ENCODE measurements around the gene THRSP. TPM values are rescaled to one million over a fixed set of nuclear protein-coding genes. Genes with fewer than 3 reads are reported as not detected.
A peak's percentile ranks its signal among the peaks of the same experiment; 100 is the strongest.
"Not testable (repeated sequence)": the region's sequence is repeated elsewhere in the genome, so short reads cannot be mapped to it uniquely, and the experiment has no call there.

The THRSP gene
- total RNA-seq (2014; rRNA removed; shearing (Covaris generic); ENCODE audit: low replicate concordance) = not detected in 2 replicates

GRCh38 chr11:78063440-78064181 lies at the start of gene THRSP:
TSS of gene THRSP (plus strand) at chr11:78063861. CDS start at chr11:78063882, 21 bp downstream.
- in situ Hi-C loops (cut with HindIII; ENCODE audit: low pct_unique_long_range_greater_than_20kb, low sequenced_read_pairs) = no loop called here
- DNase-seq (ENCODE audit: low read depth) = no peak

GRCh38 chr11:78014937-78015520 lies 48.6 kb upstream of the THRSP start:
- in situ Hi-C loops (cut with HindIII; ENCODE audit: low pct_unique_long_range_greater_than_20kb, low sequenced_read_pairs); DNase-seq (ENCODE audit: low read depth): not testable (repeated sequence)

GRCh38 chr11:78015878-78016277 lies 47.8 kb upstream of the THRSP start:
- no peak for DNase-seq (ENCODE audit: low read depth)
- in situ Hi-C loops (cut with HindIII; ENCODE audit: low pct_unique_long_range_greater_than_20kb, low sequenced_read_pairs) = no loop called here

- in situ Hi-C loops (cut with HindIII; ENCODE audit: low pct_unique_long_range_greater_than_20kb, low sequenced_read_pairs) = no loop called here
- DNase-seq (ENCODE audit: low read depth) = no peak
These were observed 43.9 kb upstream of the THRSP start for GRCh38 chr11:78019808-78020207.

GRCh38 chr11:78020246-78020645 lies 43.4 kb upstream of the THRSP start:
- no peak for DNase-seq (ENCODE audit: low read depth)
- in situ Hi-C loops (cut with HindIII; ENCODE audit: low pct_unique_long_range_greater_than_20kb, low sequenced_read_pairs) = no loop called here

GRCh38 chr11:78021611-78022010 lies 42.0 kb upstream of the THRSP start:
- no peak for DNase-seq (ENCODE audit: low read depth)
- in situ Hi-C loops (cut with HindIII; ENCODE audit: low pct_unique_long_range_greater_than_20kb, low sequenced_read_pairs) = no loop called here

- peak; percentile 38 for DNase-seq (ENCODE audit: low read depth)
- in situ Hi-C loops (cut with HindIII; ENCODE audit: low pct_unique_long_range_greater_than_20kb, low sequenced_read_pairs) = no loop called here
These were observed 41.0 kb upstream of the THRSP start, which contains the start of gene KCTD14 for GRCh38 chr11:78022397-78023396. TSS of gene KCTD14 (minus strand) at chr11:78023276. CDS start at chr11:78023249, 27 bp downstream.

- DNase-seq (ENCODE audit: low read depth) = peak; percentile 22
- in situ Hi-C loops (cut with HindIII; ENCODE audit: low pct_unique_long_range_greater_than_20kb, low sequenced_read_pairs) = no loop called here
These were observed 40.2 kb upstream of the THRSP start for GRCh38 chr11:78023426-78023825.

GRCh38 chr11:78025378-78025777 lies 38.3 kb upstream of the THRSP start:
- in situ Hi-C loops (cut with HindIII; ENCODE audit: low pct_unique_long_range_greater_than_20kb, low sequenced_read_pairs) = no loop called here
- no peak for DNase-seq (ENCODE audit: low read depth)

GRCh38 chr11:78027759-78028158 lies 35.9 kb upstream of the THRSP start:
- in situ Hi-C loops (cut with HindIII; ENCODE audit: low pct_unique_long_range_greater_than_20kb, low sequenced_read_pairs) = no loop called here
- no peak for DNase-seq (ENCODE audit: low read depth)

GRCh38 chr11:78028423-78028822 lies 35.2 kb upstream of the THRSP start:
- in situ Hi-C loops (cut with HindIII; ENCODE audit: low pct_unique_long_range_greater_than_20kb, low sequenced_read_pairs); DNase-seq (ENCODE audit: low read depth): not testable (repeated sequence)

GRCh38 chr11:78030429-78031325 lies 33.0 kb upstream of the THRSP start:
- no peak for DNase-seq (ENCODE audit: low read depth)
- in situ Hi-C loops (cut with HindIII; ENCODE audit: low pct_unique_long_range_greater_than_20kb, low sequenced_read_pairs) = no loop called here

GRCh38 chr11:78031629-78032028 lies 32.0 kb upstream of the THRSP start:
- in situ Hi-C loops (cut with HindIII; ENCODE audit: low pct_unique_long_range_greater_than_20kb, low sequenced_read_pairs) = no loop called here

GRCh38 chr11:78032090-78032489 lies 31.6 kb upstream of the THRSP start:
- in situ Hi-C loops (cut with HindIII; ENCODE audit: low pct_unique_long_range_greater_than_20kb, low sequenced_read_pairs) = no loop called here

More at GRCh38 chr11:78031629-78032028, 32.0 kb upstream of the THRSP start:
- no peak for DNase-seq (ENCODE audit: low read depth)

GRCh38 chr11:78033040-78033439 lies 30.6 kb upstream of the THRSP start:
- DNase-seq (ENCODE audit: low read depth) = no peak
- in situ Hi-C loops (cut with HindIII; ENCODE audit: low pct_unique_long_range_greater_than_20kb, low sequenced_read_pairs) = no loop called here

More at GRCh38 chr11:78032090-78032489, 31.6 kb upstream of the THRSP start:
- no peak for DNase-seq (ENCODE audit: low read depth)

- no peak for DNase-seq (ENCODE audit: low read depth)
- in situ Hi-C loops (cut with HindIII; ENCODE audit: low pct_unique_long_range_greater_than_20kb, low sequenced_read_pairs) = no loop called here
These were observed 29.0 kb upstream of the THRSP start for GRCh38 chr11:78034623-78035022.

GRCh38 chr11:78036313-78036712 lies 27.3 kb upstream of the THRSP start:
- DNase-seq (ENCODE audit: low read depth) = no peak
- in situ Hi-C loops (cut with HindIII; ENCODE audit: low pct_unique_long_range_greater_than_20kb, low sequenced_read_pairs) = no loop called here

- in situ Hi-C loops (cut with HindIII; ENCODE audit: low pct_unique_long_range_greater_than_20kb, low sequenced_read_pairs) = no loop called here
- DNase-seq (ENCODE audit: low read depth) = no peak
These were observed 26.6 kb upstream of the THRSP start for GRCh38 chr11:78037056-78037455.
